Neural progenitor cell (in vitro differentiated cells): ENCODE results near the gene FAM98B.

ENCODE experiments used
- CTCF ChIP-seq: fragments of 200-600 bp; sonication (generic); IDR thresholded peaks from 2 replicates; pipeline ENCODE4 v1.5.1; 2017; ENCODE audit warnings: antibody characterized with exemption, mild to moderate bottlenecking
- EZH2 ChIP-seq: fragments of 200-600 bp; sonication (generic); IDR thresholded peaks from 2 replicates; pipeline ENCODE4 v1.6.1; 2017; ENCODE audit warnings: antibody characterized with exemption, mild to moderate bottlenecking, moderate library complexity
- EZH2phosphoT487 ChIP-seq: fragments of 200-600 bp; sonication (generic); IDR thresholded peaks from 2 replicates; pipeline ENCODE4 v1.6.1; 2017; ENCODE audit warnings: antibody characterized with exemption

GRCh38 chr15:38474155-38474757, 20.3 kb downstream of the FAM98B start:
- TF ChIP-seq CTCF = peak; percentile 74
- no peak for TF ChIP-seq EZH2phosphoT487
- no peak for TF ChIP-seq EZH2
